ENCODE results near the gene RALGAPB.
"Not testable (repeated sequence)": the region's sequence is repeated elsewhere in the genome, so short reads cannot be mapped to it uniquely, and the experiment has no call there.

The RALGAPB gene

GRCh38 chr20:38472513-38473366 is at the start of gene RALGAPB:
RALGAPB (plus strand) TSS chr20:38472843; CDS start chr20:38488433, 15,590 bp downstream.
- peak; percentile 84 for DNase-seq

GRCh38 chr20:38423541-38423940 is 49.1 kb upstream of the RALGAPB start:
- no peak for DNase-seq

- no peak for DNase-seq
Observed at GRCh38 chr20:38424401-38424800, 48.2 kb upstream of the RALGAPB start.

GRCh38 chr20:38426006-38426897 is 46.4 kb upstream of the RALGAPB start:
- no peak for DNase-seq

GRCh38 chr20:38427655-38428023 is 45.0 kb upstream of the RALGAPB start:
- DNase-seq = no peak

- DNase-seq = no peak
Observed at GRCh38 chr20:38428800-38429199, 43.8 kb upstream of the RALGAPB start.

GRCh38 chr20:38429301-38429700 is 43.3 kb upstream of the RALGAPB start:
- no peak for DNase-seq

- no peak for DNase-seq
Observed at GRCh38 chr20:38430679-38431325, 41.8 kb upstream of the RALGAPB start.

- no peak for DNase-seq
Observed at GRCh38 chr20:38432292-38432691, 40.4 kb upstream of the RALGAPB start.

GRCh38 chr20:38432870-38433269 is 39.8 kb upstream of the RALGAPB start:
- DNase-seq = not testable (repeated sequence)

GRCh38 chr20:38433304-38433972 is 39.2 kb upstream of the RALGAPB start:
- DNase-seq = no peak

GRCh38 chr20:38434301-38434741 is 38.3 kb upstream of the RALGAPB start:
- DNase-seq = no peak

GRCh38 chr20:38434770-38435554 is 37.7 kb upstream of the RALGAPB start, which contains the start of gene SNHG17:
SNHG17 (minus strand) TSS chr20:38435328.
- peak; percentile 75 for DNase-seq

GRCh38 chr20:38435555-38435939 is 37.1 kb upstream of the RALGAPB start:
- no peak for DNase-seq

GRCh38 chr20:38437796-38438195 is 34.8 kb upstream of the RALGAPB start:
- no peak for DNase-seq

GRCh38 chr20:38441110-38441509 is 31.5 kb upstream of the RALGAPB start:
- not testable (repeated sequence) for DNase-seq

- DNase-seq = no peak
Observed at GRCh38 chr20:38441916-38442315, 30.7 kb upstream of the RALGAPB start.

GRCh38 chr20:38445381-38445796 is 27.3 kb upstream of the RALGAPB start:
- DNase-seq = no peak

GRCh38 chr20:38445901-38446425 is 26.7 kb upstream of the RALGAPB start:
- DNase-seq = no peak

GRCh38 chr20:38446441-38447209 is 26.0 kb upstream of the RALGAPB start:
- DNase-seq = peak; percentile 73

GRCh38 chr20:38447251-38447661 is 25.4 kb upstream of the RALGAPB start:
- no peak for DNase-seq
